ENCODE measurements around the gene SIGLEC11.
"Not testable (repeated sequence)": the region's sequence is repeated elsewhere in the genome, so short reads cannot be mapped to it uniquely, and the experiment has no call there.

The SIGLEC11 gene

DNA sequence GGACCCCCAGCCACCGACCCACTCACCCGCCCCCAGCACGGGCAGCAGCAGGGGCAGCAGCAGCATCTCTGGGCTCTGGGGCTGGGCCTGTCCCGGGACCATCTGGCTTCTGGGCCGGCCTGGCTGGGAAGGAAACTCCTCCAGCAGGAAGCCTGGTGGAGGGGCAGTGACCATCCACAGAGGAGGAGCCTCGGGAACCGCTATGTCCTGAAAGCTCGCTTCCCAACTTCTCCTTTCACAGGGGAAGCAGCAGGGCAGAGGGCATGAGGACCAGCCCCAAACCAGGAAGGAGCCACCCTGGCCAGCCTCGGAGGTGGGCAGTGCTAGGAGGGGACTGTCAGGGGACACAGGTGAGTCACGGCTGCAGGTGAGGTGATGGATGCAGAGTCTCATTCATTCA lies at the start of gene SIGLEC11:
SIGLEC11 (minus strand) TSS at position 193 of the 400 bp plus-strand sequence; CDS start at position 102, 91 bp downstream.
- DNase-seq; intact Hi-C loops (cut with DNase I): not testable (repeated sequence)

DNA sequence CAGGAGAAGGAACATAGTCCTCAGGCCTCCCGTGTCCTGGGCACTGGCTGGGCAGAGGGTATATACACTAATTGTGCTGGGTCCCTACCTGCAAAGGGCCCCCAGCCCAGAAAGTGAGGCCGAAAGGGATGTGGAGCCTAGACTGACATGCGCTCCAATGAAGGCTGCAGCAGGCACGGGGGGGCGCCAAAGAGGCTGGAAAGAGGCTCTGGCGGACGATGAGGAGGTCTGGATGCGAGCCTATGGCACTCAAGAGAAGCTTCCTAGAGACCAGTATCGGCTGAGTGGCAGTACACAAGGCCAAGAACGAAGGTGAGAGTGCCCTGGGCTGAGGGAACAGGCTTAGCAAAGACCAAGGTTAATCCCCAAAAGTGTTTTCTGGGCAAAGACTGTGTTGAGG lies 47.6 kb upstream of the SIGLEC11 start:
- intact Hi-C loops (cut with DNase I), result no loop called here
- peak in 4 of 42 donors; percentile 13 to 45 (median 24) for DNase-seq

DNA sequence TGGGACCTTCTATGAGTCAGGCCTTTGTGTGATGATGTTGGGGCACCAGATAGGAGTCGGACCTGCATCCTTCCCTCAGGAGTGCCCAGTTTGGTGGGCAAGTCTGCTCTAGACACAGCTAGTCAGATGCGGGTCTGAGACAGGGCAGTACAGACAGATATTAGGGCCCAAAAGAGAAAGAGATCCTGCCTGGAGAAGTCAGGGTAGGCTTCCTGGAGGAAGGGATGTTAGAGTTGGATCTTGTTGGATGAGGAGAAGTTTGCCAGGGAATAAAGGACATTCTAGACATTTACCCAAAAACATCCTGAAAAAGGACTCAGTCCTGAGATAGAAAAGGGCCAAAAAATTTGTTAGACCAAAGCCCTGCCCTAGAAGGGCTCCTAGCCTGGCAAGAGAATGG lies 47.0 kb upstream of the SIGLEC11 start:
- intact Hi-C loops (cut with DNase I), result no loop called here
- DNase-seq, result no peak

- intact Hi-C loops (cut with DNase I), result no loop called here
- no peak for DNase-seq
These were observed 46.2 kb upstream of the SIGLEC11 start for GRCh38 chr19:50007170-50007569.

- intact Hi-C loops (cut with DNase I), result no loop called here
- no peak for DNase-seq
These were observed 44.5 kb upstream of the SIGLEC11 start for GRCh38 chr19:50005428-50005827.

DNA sequence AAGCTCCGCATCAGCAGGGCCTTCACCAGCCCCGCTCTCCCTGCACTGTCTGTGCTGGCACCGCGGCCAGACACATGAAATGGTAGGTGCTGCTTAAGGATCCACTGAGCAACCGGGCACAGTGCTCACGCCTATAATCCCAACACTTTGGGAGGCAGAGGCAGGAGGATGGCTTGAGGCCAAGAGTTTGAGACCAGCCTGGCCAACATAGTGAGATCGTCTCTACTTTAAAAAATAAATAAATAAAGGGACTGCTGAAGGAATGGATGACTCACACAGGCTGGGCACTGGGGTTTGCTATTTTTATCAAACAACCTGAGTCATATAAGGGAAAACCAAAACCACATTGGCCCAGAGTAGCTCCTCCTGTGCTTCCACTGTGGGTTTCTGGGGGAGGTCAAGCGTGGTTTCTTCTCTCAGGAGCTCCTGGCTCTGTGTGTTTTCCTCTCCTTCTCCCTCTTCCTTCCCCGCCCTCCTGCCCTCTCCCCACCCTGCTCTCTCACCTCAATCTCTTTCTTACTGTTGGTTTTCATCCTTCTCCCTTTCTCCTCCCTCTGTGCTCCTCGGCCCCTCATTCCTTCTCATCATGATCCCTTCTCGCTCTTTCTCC lies 42.9 kb upstream of the SIGLEC11 start:
- intact Hi-C loops (cut with DNase I), result no loop called here
- peak in 18 of 42 donors; percentile 3 to 83 (median 37) for DNase-seq

DNA sequence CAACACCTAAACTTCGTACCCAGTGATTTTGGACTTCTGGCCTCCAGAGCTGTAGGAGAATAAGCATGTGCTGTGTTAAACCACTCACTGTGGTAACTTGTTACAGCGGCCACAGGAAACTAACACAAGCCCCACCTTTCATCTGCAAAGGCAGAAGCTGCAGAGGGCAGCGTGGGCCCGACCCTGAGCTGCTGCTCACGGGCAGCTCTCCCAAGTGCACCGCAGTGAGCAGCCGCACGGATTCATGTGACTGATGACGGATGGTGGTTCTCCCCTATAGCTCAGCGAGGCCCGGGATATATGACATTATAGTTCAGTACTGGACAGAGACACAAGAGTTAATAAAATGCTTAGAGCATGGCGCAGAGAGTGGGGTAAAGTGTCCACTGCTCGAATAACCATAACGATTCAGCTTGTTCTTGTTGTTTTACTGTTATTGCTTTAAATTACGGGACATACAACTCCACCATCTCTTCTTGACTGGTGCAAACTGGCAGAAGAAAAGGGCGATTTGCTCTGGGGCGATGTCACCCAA lies 42.3 kb upstream of the SIGLEC11 start:
- DNase-seq, result no peak
- intact Hi-C loops (cut with DNase I), result no loop called here

- DNase-seq, result peak in 6 of 42 donors; percentile 16 to 53 (median 24)
- intact Hi-C loops (cut with DNase I), result no loop called here
These were observed 41.5 kb upstream of the SIGLEC11 start for GRCh38 chr19:50002386-50002960.

DNA sequence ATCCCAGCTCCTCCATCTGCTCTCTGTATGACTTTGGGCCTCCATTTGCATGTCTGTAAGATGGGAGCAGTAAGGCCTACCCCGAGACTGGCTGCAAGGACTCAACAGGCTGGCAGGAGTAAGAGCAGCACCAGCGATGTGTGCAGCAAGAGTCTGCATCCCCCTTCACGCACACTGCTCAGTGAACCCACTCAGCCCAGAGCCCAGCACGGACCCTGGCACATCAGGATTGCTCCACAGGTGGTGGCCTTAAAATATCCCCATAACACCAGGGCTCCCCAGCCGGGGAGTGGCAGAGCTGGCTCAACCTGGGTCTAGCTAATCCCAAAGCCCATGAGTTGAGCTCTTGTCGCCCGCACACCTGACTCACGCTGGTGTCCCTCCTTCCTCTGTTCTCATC lies 40.8 kb upstream of the SIGLEC11 start:
- DNase-seq, result no peak
- intact Hi-C loops (cut with DNase I), result no loop called here

GRCh38 chr19:50000841-50001557 lies 40.0 kb upstream of the SIGLEC11 start:
- intact Hi-C loops (cut with DNase I), result no loop called here
- DNase-seq, result no peak

GRCh38 chr19:50000038-50000840 lies 39.3 kb upstream of the SIGLEC11 start:
- intact Hi-C loops (cut with DNase I), result no loop called here
- no peak for DNase-seq

DNA sequence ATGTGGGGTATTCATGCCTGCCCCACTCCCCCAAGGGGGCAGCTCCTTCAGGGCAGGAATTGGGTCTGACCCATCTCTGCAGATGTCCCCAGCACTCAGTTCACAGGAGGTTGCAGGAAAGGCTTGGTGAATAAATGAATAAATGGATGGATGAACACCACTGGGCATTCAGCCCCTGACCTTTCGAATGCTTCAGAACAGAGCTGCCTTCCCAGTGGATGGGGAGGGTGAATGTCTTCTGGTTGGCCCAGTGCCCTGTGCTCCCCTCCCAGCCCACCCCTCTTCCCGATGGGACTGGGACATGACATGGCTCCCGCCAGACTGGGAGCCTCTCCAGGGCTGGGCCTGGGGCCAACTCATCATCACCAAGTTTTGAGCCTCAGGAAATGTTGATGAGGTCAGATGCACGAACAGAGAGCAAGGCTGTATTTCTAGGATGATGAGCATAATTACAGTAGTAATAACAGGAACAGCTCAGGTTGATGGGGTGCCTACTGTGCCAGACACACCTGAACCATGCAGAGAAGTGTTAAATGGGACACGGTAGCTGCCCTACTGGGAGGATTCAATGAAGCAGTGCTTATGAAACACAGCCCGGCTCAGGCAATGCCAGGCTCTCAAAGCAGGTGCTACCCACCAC lies 38.5 kb upstream of the SIGLEC11 start:
- intact Hi-C loops (cut with DNase I), result no loop called here
- peak in 24 of 42 donors; percentile 6 to 78 (median 33) for DNase-seq

GRCh38 chr19:49997709-49998108 lies 36.7 kb upstream of the SIGLEC11 start:
- peak in 18 of 42 donors; percentile 13 to 48 (median 33) for DNase-seq
- intact Hi-C loops (cut with DNase I), result no loop called here

DNA sequence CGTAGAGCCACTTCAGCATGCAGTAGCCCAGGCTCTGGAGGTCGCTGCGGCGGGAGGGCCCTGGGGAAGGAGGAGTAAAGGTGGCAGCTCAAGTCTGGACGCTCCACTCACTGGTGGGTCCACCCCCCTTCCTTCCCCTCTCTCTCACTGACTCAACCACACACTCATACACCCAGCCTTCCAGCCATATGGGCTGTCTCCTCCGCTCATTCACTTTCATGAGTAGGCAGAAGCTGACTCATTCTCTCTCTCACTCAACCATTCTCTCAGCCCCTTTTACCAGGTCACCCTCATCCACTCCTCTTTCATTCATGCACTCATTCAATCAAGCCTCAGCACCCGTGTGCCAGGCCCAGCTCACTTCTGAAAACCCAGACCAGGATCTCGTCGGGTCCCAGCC lies 27.5 kb upstream of the SIGLEC11 start:
- intact Hi-C loops (cut with DNase I), result no loop called here
- peak in 29 of 42 donors; percentile 7 to 82 (median 39) for DNase-seq

DNA sequence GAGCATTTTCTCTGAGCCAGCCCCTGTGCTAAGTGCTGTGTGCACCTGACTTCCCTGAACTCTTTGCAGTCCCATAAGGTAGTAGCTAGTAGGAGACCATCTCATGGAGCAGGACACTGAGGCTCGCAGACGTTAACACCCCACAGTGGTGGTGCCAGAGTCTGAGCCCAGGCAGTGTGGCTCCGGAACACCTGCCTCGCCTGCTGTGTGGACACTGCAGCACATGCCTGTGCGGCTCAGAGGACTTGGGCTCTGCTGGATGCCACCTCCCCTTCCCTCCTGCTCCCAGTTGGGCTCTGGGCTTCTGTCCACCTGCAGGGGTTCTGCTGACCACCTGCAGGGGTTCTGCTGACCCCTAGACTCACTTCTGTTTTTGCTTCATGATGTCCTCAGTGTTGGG lies 27.0 kb upstream of the SIGLEC11 start:
- DNase-seq, result no peak
- intact Hi-C loops (cut with DNase I), result no loop called here

DNA sequence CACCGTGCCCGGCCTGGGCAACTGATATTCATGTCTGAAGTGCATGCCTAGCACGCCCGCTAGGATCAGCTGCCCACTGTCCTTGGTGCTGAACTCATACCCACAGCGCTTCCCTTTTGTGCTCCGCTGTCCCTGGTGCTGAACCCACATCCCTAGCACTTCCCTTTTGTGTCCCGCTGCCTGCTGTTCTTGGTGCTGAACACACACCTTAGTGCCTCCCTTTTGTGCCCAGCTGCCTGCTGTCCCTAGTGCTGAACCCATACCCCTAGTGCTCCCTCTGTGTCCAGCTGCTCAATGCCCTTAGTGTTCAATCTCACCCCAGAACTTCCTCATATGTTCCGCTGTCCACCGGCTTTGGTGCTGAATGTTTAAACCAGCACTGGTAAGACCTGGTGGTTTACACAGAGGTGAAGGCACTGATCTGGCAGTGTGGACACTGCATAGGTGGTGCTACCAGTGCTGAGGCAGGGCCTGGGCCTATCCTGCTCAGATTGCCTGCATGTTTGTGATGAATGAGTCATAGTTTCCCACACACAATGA lies 26.3 kb upstream of the SIGLEC11 start:
- peak; percentile 36 to 87 (median 68) for DNase-seq
- intact Hi-C loops (cut with DNase I), result no loop called here

GRCh38 chr19:49986354-49986753 lies 25.4 kb upstream of the SIGLEC11 start:
- no peak for DNase-seq
- intact Hi-C loops (cut with DNase I), result no loop called here

- intact Hi-C loops (cut with DNase I), result no loop called here
- no peak for DNase-seq
These were observed 24.9 kb upstream of the SIGLEC11 start for GRCh38 chr19:49985871-49986270.

GRCh38 chr19:49984491-49984890 lies 23.5 kb upstream of the SIGLEC11 start:
- no peak for DNase-seq
- intact Hi-C loops (cut with DNase I), result no loop called here

All from head of caudate nucleus (tissue), 42 donors.